Ureter (tissue), 1 donor: Measurements from ENCODE around the gene IL2. TPM values are rescaled to one million over a fixed set of nuclear protein-coding genes. Genes with fewer than 3 reads are reported as not detected.

ENCODE experiments used
- DNase-seq: peaks from one replicate; pipeline ENCODE4 v3.0.0-alpha.2; 2020; ENCODE audit warnings: low spot score
- total RNA-seq: library from RNA; stranded (reverse); gene quantifications from one replicate; pipeline ENCODE4 v1.2.4, GENCODE V29; 2023
- donor health status: DM: yes; HTN: yes; CAD: no.

IL2 gene
- total RNA-seq: 0.99 TPM

DNA sequence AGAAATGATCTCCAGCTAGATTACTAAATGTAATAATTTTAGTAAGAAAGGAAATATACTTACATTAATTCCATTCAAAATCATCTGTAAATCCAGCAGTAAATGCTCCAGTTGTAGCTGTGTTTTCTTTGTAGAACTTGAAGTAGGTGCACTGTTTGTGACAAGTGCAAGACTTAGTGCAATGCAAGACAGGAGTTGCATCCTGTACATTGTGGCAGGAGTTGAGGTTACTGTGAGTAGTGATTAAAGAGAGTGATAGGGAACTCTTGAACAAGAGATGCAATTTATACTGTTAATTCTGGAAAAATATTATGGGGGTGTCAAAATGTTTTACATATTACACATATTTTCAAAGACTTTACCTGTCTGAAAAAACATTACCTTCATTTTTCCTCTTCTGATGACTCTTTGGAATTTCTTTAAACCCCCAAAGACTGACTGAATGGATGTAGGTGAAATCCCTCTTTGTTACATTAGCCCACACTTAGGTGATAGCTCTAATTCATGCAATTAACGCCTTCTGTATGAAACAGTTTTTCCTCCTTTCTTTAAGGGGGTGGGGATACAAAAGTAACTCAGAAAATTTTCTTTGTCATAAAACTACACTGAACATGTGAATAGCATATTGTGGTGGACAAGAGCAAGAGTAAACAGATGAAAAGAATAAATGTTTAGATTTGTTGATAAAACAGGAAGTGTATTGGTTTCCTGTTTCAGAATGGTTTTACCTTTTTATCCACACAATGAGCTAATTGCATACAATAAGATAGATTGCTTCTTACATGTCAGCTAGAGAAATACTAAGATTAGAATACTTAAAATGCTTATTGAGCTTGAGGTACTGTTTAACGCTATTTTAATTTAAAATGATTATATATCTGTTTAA lies at the start of gene IL2:
IL2 (minus strand) TSS at position 495 of the 886 bp plus-strand sequence; CDS start at position 210, 285 bp downstream.
- no peak for DNase-seq

DNA sequence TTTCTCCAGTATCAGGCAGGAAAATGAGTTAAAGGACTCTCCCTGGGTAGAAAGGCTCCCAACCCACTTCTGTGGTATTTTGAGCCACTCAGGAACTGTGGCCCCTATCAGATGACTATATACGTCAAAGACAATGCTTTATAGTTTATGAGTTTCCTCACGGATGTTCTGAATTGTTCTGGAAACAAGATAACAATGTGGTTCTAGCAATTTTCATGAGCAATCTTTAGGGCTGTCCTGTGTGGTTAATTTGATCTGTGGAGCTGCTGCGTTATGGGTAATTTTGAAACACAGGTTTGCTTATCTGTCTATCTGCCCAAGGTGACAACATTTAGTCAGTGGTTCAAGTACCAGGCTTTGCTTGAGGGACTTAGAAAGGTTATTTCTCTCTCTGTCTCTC lies 46.7 kb upstream of the IL2 start:
- no peak for DNase-seq

DNA sequence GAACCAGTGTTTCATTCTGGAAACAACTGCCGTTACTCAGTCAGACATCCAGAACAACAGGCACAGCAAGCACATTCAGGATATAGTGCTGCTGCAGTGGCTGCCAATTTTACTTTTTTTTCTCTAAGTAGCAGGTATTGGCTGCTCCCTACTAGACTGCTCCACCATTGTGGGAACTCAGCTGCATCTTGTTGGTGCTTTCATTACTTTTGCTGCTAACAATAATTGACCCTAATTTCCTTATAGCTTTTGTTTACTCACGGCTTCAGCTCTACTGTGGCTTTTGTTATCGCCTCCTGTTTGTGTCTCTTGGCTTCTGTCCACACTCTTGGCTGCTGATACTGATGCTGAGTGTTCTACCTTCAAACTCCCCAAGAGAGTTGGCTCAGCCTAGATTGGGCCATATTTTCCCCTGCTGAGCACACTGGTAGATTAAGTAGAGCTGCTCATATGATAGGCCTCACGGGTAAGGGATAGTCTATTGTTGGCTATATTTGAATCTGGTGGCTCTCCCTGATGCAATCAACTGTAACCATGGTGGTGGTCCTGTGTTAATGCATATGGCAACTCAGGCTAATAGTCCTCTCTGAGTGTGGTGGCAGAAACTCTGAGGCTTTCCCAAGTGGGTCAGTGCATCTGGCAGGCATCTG lies 44.5 kb upstream of the IL2 start:
- no peak for DNase-seq

DNA sequence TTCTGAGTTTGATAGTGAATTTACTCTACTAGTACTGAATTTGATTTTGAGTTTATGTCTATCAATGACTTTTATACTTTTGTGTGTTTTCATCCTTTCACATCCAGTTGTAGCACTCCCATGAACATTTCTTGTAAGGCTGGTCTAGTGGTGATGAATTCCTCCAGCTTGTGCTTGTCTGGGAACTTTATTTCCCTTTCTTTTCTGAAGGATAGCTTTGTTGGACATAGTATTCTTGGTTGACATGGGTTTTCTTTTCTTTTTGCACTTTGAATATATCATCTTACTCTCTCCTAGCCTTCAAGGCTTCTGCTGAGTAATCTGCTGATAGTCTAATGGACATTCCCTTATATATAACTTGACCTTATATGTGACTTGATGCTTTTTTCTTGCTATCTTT lies 32.5 kb upstream of the IL2 start:
- DNase-seq: no peak

DNA sequence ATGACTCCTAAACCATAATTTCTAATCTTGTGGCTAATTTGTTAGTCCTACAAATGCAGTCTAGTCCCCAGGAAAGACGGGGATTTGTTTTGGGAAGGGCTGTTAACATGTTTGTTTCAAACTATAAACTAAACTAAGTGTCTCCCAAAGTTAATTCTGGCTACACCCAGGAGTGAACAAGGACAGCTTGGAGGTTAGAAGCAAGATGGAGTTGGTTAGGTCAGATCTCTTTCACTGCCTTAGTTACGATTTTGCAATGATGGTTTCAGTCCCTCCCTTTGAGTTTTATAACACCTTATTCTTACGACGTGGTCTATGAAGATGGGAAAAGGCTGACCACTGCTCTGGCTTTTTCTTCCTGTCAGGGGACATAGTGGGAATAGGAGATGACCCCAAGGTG lies 27.0 kb upstream of the IL2 start:
- no peak for DNase-seq

DNA sequence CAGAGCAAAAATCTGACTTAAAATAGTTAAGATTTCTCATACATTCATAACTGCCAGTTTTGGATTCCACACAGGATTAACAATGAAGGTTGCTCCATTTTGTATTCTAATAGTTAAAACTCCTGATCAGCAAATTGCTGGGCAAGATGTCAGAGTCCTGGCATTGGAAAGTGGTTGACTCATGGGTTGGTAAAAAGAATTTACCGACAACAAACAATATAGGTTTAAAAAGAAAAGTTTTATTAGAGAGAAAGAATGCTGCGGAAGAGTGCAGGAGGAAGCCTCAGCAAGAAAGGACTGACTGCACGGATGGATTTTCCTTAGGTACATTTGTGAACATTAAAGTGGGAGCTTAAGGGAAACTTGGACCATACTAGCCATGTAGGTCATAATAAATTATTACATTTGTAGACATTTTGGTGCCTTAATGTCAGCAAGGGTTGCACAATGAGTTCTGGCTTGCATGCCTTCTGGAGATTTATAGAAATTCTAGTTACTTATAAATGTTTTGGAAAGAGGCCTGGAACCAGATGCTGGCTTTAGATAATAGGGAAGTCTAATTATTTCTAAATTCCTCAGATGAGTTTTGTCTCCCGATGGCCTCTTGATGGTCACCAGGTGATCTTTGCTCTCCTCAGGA lies 25.4 kb upstream of the IL2 start:
- DNase-seq: no peak

DNA sequence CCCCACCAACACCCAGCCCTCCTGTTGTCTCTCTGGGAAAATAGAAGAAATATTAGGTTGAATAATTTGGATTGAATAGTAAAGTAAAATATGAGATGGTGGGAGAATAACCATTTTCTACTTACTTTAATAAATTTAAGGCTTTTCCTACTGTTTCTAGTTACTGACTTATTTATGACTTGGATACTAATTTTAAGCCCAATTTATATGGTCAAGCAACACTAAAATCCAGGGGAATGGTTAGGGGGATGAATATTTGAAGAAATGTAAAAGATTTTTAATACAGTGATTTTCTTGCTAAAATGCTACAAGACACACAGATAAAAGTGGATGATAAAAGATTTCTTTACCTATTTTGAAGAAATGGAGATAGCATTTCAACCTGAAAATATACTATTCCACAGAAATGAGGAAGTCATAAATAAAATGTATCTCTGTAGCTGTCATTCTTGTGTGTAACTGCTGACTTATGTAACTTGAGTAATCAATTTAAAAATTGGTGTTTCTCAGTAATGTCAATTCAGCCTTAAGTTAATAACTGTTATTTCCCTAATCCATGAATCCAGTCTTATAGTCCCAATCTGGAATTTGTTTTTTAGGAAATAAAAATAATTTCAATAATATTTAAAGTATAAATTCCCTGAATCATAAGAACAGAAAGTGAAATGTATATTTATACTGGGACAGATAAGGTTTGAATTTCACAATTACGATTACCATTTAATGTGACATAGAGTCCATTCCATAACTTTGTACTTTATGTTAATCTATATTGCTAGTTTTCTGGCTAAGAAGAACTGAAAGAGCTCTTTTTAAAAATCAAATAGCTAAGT lies 24.3 kb upstream of the IL2 start:
- no peak for DNase-seq

DNA sequence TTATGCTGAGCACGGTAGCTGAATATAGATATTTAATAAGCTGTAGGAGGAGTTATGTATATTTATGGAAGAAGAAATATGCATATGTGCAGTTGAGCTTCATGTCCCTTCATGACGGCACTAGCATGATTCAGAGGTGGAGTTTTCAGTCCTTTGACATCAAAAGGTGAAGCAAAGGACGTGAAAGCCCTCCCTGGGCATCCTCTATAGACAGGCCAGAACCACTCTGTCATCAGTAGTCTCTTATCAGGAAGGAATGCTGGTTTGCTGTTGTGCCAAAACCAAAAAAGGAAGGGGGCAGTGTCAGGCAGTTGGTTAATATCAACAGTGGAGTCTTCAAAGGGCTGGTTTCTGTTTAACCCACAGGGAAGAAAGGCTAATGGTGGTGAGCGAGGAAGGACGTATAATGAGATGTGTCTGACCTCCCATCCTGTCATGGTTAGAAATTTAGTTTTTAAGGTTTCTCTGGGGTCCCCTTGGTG lies 23.5 kb upstream of the IL2 start:
- no peak for DNase-seq

DNA sequence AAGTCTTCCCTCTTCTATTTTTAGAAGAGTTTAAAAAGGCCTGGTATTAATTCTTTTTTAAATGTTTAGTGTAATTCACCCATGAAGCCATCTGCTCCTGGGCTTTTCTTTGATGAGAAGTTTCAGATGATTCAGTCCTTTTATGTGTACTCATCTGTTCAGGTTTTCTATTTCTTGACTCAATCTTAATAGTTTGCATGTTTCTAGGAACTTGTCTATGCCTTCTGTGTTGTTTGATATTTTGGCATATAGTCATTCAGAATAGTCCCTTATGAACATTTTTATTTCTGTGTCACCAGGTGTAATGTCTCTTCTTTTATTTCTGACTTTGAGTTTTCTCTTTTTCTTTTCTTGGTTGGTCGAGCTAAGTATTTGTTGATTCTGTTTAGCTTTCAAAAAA lies 20.2 kb upstream of the IL2 start:
- DNase-seq: no peak

DNA sequence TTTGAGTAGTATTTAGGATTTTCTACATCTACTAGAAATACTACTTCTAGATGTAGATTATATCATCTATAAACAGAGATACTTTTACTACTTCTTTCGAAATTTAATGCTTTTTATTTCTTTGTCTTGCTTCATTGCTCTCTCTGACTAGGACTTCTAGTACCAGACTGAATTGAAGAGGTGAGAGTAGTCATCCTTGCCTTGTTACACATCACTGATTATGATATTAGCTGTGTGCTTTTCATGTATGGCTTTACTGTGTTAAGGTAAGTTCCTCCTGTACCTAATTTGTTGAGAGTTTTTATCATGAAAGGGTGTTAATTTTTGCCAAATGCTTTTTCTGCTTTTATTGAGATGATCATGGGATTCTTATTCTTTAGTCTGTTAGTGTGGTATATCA lies 19.6 kb upstream of the IL2 start:
- DNase-seq: no peak

DNA sequence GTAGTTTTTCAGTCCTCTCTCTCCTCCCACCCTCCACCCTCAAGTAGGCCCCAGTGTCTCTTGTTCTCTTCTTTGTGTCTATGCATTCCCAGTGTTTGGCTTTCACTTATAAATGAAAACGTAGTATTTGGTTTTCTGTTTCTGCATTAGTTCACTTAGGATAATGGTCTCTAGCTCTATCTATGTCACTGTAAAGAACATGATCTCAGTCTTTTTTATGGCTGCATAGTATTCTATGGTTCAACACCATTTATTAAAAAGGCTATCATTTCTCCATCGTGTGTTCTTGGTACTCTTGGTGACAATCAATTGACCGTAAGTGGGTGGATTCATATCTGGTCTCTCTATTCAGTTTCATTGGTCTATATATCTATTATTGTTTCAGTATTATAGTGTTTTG lies 18.7 kb upstream of the IL2 start:
- no peak for DNase-seq

DNA sequence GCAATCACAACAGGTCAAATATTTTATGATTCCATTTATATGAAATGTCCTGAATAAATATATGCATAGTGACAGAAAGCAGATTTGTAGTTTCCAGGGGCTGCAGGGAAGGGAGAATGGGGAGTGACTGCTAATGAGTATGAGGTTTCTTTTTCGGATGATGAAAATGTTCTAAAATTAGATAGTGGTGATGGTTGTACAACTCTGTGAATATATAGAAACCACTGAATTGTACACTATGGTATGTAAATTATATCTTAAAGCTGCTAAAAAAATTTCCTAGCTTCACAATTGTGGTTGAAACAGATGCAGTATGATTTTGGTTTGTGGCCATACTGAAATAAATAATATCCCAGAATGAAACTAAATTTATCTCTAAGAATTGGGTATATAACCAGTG lies 12.9 kb upstream of the IL2 start:
- no peak for DNase-seq

DNA sequence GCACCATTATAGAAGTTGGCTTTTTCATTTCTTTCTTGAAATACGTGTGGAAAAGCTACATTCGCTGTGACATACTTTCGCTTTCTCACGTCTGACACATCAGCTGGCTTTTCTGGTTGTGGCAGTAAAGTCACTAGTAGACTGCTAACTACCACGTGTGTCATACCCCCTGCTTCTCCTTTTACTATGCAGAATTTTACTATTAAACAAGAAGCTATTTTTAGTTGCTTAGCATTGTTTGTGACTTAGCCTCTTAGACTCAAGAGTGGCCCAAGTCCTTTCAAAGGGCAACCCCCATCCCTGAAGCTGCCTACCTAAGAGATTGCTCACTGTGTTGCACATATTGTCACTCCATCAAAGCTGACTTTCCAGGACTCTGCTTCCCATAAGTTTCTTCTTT lies 2.1 kb upstream of the IL2 start:
- no peak for DNase-seq

DNA sequence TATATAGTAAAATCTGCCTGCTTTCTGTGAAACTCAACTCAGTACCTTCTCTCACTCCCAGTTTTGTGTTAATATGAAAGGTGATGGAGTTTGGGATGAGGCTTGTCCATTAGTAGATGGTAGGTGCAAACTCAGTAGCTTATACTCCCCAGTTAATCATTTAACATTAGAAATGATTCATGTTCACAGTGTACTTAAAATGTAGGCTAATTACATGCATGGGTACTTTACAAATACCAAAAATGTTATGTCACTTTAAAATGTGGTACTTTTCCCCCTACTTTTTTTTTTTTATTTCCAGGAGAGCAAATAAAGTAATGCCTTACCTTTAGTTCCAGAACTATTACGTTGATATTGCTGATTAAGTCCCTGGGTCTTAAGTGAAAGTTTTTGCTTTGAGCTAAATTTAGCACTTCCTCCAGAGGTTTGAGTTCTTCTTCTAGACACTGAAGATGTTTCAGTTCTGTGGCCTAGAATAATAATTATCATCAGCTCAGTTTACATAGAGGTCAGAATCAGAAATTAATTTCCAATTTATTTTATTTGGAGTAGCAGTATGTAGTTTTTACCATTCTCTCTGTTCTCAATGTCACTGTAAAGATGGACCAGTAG lies 3.0 kb downstream of the IL2 start:
- DNase-seq: no peak

DNA sequence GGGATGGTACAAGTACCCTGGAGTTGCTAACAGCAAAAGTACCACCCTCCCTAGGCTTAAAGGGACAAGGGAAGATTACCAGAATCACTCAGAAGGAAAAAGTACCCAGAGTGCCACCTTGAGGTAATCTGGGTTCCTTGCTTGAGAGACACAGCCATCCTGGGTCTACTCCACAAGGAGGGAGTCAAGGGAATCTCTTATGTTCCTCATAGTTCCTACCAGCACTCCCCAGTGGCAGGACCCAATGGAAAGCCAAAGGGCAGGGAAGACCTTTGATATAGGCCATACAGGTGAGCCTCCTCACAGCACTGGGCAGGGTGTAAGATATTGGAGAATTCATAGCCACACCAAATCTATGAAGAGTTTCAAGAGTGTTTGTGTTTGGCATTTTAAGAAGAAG lies 5.7 kb downstream of the IL2 start:
- DNase-seq: no peak

DNA sequence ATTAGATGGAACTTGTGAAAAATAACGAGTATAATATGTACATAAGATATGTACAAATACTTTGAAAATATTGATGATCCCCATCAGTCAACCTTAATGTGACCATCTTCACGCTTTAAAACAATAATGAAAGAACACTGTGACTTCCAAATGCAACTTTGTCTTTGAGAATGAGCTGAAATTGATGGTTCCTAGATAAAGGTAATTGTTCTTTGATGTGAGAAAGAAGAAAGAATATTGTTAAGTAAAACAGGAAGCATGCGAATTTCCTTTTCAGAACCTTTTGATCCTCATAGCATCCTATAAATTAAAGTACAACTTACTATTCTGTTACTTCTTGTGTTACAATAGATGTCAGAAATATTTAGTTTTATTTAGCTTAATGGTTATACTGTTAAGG lies 22.2 kb downstream of the IL2 start:
- no peak for DNase-seq

DNA sequence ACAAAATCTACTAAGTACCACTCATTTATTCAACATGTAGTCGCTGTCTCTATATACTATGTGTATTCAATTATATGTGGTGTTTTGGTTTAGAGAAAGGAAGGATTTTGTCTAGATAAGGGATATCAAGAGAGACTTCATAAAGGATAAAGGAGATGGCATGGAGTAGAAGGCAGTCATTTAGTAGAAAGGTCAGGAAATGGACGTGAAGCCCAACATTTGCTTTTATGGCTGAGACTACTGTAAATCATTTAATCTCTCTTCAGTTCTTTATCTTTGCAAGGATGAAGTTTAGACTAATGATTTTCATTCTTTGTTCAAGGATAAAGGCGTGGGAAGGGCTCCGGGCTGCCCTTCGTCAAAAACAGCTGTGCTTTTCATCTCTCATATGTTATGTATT lies 25.2 kb downstream of the IL2 start:
- no peak for DNase-seq

DNA sequence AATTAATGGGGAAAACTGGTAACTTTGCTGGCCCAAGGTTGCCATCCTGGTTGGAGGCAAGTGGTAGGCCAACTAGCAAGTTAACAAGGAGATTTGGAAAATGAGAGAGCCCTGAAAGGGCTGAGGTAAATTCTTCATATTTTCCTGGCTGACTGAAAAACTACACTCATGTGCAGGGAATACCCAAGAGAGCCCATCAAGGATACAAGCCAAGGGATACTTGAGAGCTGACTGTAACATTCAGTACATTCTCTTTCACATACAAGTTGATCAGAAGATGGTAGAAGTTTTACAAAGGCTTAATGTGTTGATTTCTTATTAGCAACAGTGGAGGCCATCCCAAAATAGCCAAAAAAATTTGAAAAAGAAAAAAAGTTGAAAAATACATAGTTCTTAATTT lies 33.3 kb downstream of the IL2 start:
- no peak for DNase-seq

DNA sequence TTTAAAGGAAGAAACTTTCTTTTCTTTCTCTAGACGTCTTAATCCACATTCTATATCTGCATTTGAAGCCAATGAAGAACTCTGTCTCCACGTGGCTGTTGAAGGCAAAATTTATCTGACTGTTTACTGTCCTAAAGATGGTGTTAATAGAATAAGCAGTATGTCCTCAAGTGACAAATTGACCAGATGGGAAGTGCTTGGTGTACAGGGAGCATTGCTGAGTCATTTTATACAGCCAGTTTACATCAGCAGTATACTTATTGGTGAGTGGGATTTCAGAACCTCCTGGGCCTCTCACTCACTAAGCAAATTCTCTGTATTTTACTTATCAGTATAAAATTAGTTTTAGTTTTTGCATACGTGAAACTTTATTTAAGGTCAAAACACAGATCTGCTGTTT lies 44.0 kb downstream of the IL2 start:
- no peak for DNase-seq

DNA sequence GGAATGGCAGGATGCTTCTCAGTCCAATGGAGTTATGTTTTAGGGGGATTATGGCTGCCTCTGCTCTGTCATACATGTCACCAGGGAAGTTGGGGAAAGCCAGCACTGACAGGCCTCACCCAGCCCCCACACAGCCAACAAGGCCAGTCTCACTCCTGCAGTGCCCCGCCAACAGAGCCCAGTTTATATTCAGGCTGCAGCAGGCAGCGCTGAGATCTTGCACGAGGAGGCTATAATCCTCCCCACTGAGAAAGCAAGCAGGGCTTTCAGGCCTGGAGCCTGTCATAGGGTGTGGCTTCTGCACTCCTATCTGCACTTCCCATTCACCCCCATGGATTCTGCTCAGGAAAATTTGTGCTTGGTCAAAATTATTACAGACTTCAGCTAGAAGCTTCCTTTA lies 52.7 kb downstream of the IL2 start:
- DNase-seq: no peak
